ENCODE measurements around the gene MAML2.

MAML2 gene

DNA sequence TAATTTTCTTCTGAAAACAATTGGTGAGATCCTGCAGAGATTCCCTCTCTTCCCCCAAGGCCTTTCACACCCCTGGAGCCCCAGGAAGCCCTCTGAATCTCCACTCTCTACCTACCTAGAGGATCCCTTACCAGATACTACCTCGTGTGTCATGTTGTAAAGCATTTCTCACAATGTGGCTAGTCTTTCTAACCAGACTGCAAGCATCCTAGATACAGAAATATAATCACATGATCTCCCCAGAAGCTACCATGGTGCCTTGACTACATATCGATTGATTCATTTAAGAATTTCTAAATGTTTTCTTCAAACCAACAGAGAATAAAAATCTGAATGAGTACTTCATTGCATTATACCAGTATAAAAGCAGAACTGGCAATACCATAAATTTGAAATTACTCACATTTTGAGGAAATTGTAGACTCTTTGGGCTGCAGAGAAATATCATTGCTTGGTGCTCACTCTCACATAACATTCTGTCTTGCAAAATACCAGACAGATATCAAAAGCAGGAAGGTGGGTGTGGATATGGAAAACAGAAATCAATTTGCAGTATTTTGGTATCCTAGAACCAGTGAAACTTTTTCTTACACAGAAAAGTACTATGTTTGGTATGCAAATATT lies 113.5 kb downstream of the MAML2 start:
- FAIRE-seq (peak; percentile 55), DNase-seq (ENCODE audit: insufficient read length, low spot score) (no peak)
- TF ChIP-seq, protein P1, sequence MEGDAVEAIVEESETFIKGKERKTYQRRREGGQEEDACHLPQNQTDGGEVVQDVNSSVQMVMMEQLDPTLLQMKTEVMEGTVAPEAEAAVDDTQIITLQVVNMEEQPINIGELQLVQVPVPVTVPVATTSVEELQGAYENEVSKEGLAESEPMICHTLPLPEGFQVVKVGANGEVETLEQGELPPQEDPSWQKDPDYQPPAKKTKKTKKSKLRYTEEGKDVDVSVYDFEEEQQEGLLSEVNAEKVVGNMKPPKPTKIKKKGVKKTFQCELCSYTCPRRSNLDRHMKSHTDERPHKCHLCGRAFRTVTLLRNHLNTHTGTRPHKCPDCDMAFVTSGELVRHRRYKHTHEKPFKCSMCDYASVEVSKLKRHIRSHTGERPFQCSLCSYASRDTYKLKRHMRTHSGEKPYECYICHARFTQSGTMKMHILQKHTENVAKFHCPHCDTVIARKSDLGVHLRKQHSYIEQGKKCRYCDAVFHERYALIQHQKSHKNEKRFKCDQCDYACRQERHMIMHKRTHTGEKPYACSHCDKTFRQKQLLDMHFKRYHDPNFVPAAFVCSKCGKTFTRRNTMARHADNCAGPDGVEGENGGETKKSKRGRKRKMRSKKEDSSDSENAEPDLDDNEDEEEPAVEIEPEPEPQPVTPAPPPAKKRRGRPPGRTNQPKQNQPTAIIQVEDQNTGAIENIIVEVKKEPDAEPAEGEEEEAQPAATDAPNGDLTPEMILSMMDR (IDR thresholded peaks at IDR 0.05; ENCODE audit: insufficient read depth, missing control alignments) = no peak

DNA sequence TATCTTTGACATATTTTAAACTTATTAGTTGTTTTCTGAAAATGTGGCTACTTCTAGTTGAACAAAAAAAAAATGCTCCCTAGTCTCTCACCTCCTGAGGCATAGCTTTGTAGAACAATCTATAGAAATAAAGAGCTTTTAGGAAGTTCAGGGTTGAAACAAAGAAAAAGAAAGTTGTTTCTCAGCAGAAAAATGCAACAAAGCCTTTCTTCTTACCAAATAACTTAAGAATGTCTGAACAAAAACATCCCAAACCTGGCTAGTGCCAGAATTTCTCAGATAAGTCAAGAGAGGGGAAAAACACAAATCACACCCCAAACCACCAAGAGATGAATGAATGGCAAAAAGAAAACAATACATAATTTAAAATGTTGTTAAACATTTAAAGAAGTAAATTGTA lies 114.1 kb downstream of the MAML2 start:
- TF ChIP-seq, protein P1 (IDR thresholded peaks at IDR 0.05; ENCODE audit: insufficient read depth, missing control alignments) = no peak
- FAIRE-seq (no peak), DNase-seq (ENCODE audit: insufficient read length, low spot score) (no peak)

DNA sequence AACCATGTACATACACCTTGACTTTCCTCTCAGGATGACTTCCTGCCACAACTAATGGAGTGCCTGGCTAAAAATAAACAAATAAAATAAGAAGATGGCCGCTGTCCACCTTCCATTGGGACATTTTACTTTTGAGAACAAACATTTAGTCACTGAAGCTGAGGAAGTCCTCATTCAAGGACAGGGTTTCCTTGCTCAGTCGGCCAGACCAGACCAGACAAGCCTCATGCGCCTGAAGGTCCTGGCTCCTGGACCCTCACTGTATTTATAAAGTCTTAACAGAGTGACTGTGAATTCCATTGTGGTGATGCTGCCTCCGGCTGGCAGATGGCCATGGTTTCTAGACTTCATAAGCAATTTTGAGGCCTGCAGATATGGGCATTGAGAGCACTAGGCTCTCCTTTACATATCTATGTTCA lies 114.5 kb downstream of the MAML2 start:
- FAIRE-seq (no peak), DNase-seq (ENCODE audit: insufficient read length, low spot score) (no peak)
- TF ChIP-seq, protein P1 (IDR thresholded peaks at IDR 0.05; ENCODE audit: insufficient read depth, missing control alignments) = no peak

DNA sequence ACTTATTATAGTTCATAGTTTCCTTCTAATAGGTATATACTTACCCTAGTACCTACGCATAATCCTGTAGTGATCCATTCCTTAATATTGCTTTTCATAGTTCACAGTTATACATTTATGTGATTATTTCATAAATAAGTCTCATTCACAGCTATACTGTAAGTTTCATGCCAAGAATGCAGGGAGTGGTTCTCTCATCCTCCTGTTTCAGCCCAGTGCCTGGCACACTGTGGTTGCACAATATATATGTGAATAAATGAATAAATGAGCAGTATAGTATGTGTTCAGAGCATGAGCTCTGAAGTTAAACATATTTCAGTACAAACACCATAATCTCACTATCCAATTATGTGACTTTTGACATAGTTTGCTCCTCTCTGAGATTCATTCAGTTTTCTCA lies 115.8 kb downstream of the MAML2 start:
- FAIRE-seq = peak; percentile 16
- TF ChIP-seq, protein P1 (IDR thresholded peaks at IDR 0.05; ENCODE audit: insufficient read depth, missing control alignments) = no peak
- no peak for DNase-seq (ENCODE audit: insufficient read length, low spot score)

DNA sequence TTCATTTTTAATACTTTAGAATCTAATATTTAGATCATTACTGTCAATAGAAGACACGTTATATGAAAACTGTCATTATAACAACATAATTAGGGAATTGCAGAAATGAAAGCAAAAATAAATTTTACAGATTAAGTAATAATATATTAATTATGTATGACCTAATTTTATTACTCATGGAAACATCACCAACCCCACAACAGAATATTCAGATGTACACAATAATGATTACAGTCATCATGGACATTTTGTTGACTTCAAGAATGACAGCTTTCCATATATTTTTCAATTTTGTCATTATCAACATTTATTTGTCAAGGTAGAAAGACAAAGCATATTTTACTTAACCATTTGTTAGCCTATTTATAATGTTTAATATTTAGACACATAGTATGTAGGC lies 119.9 kb downstream of the MAML2 start:
- TF ChIP-seq, protein P1 (IDR thresholded peaks at IDR 0.05; ENCODE audit: insufficient read depth, missing control alignments) = no peak
- DNase-seq (ENCODE audit: insufficient read length, low spot score) = no peak
- FAIRE-seq = no peak

DNA sequence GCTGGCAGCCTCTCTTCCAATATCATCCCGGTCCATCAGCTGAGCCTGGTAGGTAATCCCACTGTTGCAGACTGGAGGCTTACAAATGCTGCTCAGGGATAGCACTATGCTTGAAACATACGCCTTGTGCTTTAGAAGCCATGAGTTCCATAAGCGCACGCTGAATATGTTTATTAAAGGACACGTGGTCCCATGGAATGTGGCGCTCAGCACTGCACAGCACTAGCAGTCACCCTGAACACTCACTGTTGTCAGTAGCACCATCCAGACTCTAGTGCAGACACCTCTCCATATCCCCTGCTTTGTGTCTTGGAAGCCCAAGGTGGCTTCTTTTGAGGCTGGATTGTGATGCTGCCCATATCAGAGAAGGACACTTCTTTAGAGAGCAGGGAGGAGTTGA lies 120.9 kb downstream of the MAML2 start:
- DNase-seq (ENCODE audit: insufficient read length, low spot score) (no peak), FAIRE-seq (no peak)
- TF ChIP-seq, protein P1 (IDR thresholded peaks at IDR 0.05; ENCODE audit: insufficient read depth, missing control alignments) = no peak

DNA sequence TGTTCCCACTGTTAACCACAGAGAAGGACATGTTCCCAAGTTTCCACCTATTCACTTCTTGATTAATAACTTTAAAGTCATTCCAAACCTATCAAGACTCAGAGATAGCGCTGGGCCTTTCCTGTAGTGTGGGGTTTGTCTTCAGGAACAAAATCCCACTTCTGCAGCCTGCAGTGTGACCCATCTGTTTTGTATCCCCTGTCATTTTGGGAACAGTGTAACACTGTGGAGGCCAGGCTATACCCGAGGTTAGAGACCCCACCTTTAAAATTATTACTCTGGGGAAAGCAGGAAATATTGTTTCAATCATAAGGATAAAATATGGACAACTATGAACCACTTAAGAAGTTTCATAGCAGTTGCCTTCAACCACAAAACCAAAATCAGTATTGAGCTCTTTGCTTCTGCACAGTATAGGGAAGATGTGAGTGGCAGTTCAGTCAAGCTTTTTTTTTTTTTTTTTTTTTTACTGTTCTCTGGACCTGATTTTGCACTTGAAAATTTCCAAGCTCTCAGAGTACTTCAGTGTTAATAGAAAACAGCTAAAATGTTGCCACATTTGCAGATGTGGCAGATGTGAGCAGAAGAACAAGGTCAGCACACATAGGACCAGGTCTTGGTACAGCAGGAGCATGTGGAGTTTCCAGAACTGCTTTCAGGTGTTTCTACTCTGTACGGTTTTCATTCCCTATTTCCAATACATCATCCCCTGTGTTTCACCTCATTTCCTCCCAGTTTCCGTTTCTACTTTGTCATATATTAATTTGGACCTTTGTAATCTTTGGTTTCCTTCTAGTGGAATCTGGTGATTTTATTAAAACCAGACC lies 121.5 kb downstream of the MAML2 start:
- DNase-seq (ENCODE audit: insufficient read length, low spot score) = no peak
- TF ChIP-seq, protein P1 (IDR thresholded peaks at IDR 0.05; ENCODE audit: insufficient read depth, missing control alignments) = no peak
- FAIRE-seq = no peak
